AG20443 (cell line): ENCODE data around the gene SYNM.

ENCODE experiments used
- DNase-seq: peaks from one replicate; pipeline ENCODE4 v3.0.0; 2012; ENCODE audit warnings: low spot score, mixed read lengths

The SYNM gene

DNA sequence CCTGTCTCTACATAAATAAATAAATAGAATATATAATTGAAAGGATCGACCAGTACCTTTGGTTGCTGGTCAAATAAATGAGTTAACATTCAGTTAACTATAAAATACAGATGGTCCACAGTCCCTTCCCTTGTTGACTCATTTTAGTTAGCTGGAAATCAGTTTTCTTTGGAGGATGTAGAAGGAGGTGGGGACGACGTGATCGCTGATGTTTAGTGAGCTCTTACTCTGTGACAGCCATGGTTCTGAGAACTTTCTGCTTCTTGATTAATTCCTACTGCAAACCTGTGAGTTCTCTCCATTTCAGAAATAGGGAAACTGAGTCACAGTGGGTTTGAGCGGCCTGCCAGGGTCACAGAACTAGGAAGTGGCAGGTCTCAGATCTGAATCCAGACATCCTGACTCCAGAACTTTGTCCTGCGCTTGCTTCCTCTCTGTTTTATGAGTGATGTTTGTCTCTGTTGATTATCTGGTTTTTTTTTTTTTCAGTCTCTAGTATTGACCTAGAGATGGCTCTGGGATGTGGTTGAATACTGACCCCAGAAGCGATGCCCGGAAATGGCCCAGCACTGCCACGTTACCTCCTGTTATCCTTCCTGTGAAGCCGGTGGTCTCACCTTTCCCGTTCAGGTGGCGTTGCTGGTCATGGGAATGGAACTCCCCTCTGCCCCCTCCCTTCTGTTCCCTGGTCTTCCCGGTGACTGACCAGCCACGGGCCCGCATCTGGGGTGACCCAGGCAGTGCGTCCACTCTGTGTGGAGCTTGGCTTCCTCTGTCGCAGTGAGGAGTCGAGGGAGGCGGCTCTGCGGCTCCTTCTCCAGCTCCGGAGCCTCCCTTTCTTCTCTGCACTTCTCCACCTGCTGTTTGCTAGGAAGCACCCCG, 18.2 kb downstream of the SYNM start:
- DNase-seq, result no peak

DNA sequence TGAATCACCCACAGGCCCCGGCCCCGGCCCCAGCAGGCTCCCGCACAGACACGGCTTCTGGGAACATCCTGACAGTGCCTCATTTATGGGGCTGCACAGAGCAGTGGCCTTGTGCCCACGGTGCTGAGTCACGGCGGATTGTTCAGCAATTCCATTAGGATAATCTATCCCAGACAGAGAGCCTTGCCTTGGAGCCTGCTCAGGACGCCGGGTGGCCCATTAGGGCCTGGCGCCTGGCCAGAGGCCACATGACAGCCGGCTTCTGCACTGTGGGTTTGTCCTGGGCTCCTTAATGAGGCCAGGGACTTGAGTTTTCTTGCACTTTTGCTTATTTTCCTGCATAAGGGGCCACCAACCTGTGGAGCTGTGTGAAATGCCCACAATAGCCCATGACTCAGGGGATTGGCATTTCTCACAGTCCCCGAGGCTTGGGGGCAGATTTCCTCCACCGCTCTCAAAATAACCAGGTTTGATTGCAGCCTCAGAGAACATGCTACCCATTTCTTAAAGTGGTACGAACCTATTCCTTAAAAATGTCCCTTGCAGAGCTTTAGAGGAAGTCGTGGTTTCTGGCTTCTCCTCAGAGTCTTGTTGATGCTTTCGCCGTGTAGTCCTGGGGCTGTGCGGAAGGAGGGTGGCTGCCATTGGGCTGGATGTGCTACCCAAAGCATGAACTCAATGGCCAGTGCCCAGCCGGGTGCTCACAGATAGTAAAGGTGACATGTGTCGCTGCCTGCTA, 19.0 kb downstream of the SYNM start:
- peak; percentile 94 for DNase-seq

GRCh38 chr15:99124641-99125040, 19.8 kb downstream of the SYNM start:
- no peak for DNase-seq

- no peak for DNase-seq
Observed at GRCh38 chr15:99125061-99125891, 20.4 kb downstream of the SYNM start.

GRCh38 chr15:99126131-99126588, 21.3 kb downstream of the SYNM start:
- no peak for DNase-seq

DNA sequence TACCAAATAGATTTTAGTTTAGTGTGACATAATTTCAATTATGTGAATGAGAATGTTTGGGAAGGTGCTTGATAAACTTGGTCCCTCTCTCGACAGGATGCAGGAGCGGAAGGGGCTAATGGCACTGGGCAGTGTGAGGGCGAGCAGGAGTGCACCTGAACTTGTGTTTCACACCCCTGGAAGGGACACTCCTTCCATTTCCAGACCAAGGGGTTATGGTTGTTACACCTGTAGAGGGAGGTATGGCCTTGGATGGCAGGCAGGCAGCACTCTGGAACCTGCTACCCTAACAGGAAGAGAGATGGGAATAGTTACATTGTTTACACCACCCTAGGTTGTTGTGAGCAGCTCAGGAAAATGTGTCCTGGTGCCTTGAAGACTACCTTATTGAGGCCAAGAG, 22.1 kb downstream of the SYNM start:
- DNase-seq, result no peak

DNA sequence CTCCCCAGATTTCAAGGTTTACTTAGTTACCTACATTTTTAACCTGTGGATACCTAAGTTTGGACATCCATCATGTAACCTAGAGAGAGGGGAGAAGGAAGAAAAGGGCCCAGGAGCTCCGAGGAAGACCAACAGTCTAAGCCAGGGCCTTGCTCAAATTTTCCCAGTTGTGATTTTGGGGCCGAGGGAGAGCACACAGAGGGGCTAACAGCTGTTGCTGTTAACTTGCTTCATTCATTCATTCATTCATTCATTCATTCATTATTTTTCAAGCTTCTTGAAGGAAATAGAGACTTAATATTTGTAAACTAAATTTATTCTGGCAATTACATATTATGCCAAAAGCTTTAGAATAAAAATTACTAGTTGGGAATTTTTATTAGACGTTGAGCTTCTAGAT, 22.9 kb downstream of the SYNM start:
- no peak for DNase-seq

DNA sequence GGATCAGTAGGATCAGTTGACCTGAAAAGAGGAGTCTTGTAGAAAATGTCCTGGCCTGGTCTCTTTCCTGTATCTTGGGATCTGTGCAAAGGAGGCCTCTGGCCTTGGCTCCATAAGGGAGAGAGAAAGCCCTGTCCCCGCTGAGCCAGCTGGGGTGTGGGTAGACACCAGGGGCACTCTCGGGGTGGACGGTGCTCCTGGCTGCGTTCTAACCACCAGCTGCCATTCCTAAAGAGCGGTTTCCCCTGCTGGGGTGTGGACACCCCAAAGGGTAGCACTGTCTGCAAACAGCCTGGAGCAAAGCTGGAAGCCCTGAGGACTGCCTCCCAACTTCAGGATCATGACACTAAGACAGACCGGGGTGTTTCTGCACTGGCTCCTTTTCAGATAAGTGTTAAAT, 23.5 kb downstream of the SYNM start:
- DNase-seq, result no peak

DNA sequence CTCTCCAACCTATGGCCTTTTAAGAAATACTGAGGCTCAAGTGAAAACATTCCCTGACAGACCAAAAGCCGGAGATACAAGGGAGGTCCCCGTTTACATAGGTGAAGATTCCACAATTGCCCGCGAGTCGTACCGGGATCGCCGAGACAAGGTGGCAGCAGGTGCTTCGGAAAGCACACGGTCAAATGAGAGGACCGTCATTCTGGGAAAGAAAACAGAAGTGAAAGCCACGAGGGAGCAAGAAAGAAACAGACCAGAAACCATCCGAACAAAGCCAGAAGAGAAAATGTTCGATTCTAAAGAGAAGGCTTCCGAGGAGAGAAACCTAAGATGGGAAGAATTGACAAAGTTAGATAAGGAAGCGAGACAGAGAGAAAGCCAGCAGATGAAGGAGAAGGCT, 24.8 kb downstream of the SYNM start:
- DNase-seq, result no peak

DNA sequence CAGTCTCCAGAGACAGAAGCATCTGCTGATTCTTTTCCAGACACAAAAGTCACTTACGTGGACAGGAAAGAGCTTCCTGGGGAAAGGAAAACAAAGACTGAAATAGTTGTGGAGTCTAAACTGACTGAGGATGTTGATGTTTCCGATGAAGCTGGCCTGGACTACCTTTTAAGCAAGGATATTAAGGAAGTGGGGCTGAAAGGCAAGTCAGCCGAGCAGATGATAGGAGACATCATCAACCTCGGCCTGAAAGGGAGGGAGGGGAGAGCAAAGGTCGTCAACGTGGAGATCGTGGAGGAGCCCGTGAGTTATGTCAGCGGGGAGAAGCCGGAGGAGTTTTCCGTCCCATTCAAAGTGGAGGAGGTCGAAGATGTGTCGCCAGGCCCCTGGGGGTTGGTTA, 25.4 kb downstream of the SYNM start:
- DNase-seq, result no peak

DNA sequence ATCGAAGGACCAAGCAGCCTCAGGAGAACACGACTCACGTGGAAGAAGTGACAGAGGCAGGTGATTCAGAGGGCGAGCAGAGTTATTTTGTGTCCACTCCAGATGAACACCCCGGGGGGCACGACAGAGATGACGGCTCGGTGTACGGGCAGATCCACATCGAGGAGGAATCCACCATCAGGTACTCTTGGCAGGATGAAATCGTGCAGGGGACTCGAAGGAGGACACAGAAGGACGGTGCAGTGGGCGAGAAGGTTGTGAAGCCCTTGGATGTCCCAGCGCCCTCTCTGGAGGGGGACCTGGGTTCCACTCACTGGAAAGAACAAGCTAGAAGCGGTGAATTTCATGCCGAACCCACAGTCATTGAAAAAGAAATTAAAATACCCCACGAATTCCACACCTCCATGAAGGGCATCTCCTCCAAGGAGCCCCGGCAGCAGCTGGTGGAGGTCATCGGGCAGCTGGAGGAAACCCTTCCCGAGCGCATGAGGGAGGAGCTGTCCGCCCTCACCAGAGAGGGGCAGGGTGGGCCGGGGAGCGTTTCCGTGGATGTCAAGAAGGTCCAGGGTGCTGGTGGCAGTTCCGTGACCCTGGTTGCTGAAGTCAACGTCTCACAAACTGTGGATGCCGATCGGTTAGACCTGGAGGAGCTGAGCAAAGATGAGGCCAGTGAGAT, 26.0 kb downstream of the SYNM start:
- no peak for DNase-seq

- no peak for DNase-seq
Observed at GRCh38 chr15:99131441-99132023, 26.7 kb downstream of the SYNM start.

GRCh38 chr15:99132122-99132521, 27.2 kb downstream of the SYNM start:
- no peak for DNase-seq

GRCh38 chr15:99132634-99133287, 27.9 kb downstream of the SYNM start:
- no peak for DNase-seq

GRCh38 chr15:99134317-99134821, 29.5 kb downstream of the SYNM start:
- DNase-seq, result no peak

DNA sequence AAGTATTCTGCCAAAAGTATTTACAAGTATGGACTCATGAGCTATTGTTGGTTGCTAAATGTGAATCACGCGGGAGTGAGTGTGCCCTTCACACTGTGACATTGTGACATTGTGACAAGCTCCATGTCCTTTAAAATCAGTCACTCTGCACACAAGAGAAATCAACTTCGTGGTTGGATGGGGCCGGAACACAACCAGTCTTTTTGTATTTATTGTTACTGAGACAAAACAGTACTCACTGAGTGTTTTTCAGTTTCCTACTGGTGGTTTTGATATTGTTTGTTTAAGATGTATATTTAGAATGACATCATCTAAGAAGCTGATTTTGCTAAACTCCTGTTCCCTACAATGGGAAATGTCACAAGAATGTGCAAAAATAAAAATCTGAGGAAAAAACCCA, 30.3 kb downstream of the SYNM start:
- DNase-seq, result no peak

GRCh38 chr15:99137111-99137546, 32.2 kb downstream of the SYNM start:
- no peak for DNase-seq

DNA sequence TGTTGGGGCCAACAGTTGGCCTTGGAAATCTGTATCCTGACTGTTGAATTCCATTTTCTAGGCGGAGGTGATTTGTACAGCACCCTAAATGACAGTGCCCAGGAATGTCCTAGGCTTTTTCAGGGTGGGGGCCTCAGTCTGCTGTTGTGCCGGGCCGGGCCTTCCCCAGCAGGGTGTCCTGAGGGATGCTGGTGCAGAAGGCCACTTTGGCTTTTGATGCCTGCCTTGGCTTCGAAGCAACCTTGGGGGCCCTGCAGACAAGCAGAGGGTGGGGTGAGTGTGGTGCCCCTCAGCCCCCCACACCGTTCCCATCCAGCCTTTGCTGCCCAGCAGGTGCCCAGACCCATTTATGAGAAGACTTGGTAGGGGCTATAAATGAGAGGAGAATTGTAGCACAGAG, 33.0 kb downstream of the SYNM start:
- no peak for DNase-seq

GRCh38 chr15:99138491-99138982, 33.7 kb downstream of the SYNM start:
- no peak for DNase-seq

GRCh38 chr15:99139276-99139675, 34.4 kb downstream of the SYNM start:
- DNase-seq, result no peak
